ENCODE data around the gene SEMA6B.

Gene SEMA6B

GRCh38 chr19:4493929-4494690, 65.4 kb downstream of the SEMA6B start:
- no peak overlapping the region for H3K9ac ChIP-seq (ENCODE audit: low read depth, low read length)
- H3K9me3 ChIP-seq (ENCODE audit: control insufficient read depth, insufficient read depth, low read length), result no peaks in the 10 kb centered on the region
- no peak overlapping the region for H3K27ac ChIP-seq (ENCODE audit: low read depth, low read length)
- peaks cover 84% of the 10 kb centered on the region for H3K36me3 ChIP-seq (ENCODE audit: control insufficient read depth, insufficient read depth, low read length)
- no peaks in the 10 kb centered on the region for H3K4me1 ChIP-seq (ENCODE audit: control insufficient read depth, insufficient read depth, low read length)
- no peak overlapping the region for H3K4me3 ChIP-seq (ENCODE audit: low read depth, low read length)
- H3K27me3 ChIP-seq (ENCODE audit: control insufficient read depth, insufficient read depth, low read length), result no peaks in the 10 kb centered on the region

- Histone ChIP-seq H3K4me1 (ENCODE audit: control insufficient read depth, insufficient read depth, low read length) (no peaks in the 10 kb centered on the region), H3K9ac (ENCODE audit: low read depth, low read length) (no peak overlapping the region), H3K4me3 (ENCODE audit: low read depth, low read length) (no peak overlapping the region), H3K27me3 (ENCODE audit: control insufficient read depth, insufficient read depth, low read length) (no peaks in the 10 kb centered on the region), H3K9me3 (ENCODE audit: control insufficient read depth, insufficient read depth, low read length) (no peaks in the 10 kb centered on the region), H3K36me3 (ENCODE audit: control insufficient read depth, insufficient read depth, low read length) (peaks cover 85% of the 10 kb centered on the region), H3K27ac (ENCODE audit: low read depth, low read length) (no peak overlapping the region)
These were observed 66.2 kb downstream of the SEMA6B start for GRCh38 chr19:4493104-4493928.

Measured in HUES48 (cell line).